Neural progenitor cell (in vitro differentiated cells): Measurements from ENCODE around the gene AGFG1.

Source experiments
- EZH2 ChIP-seq: fragments of 200-600 bp; sonication (generic); IDR thresholded peaks from 2 replicates; pipeline ENCODE4 v1.6.1; 2017; ENCODE audit warnings: antibody characterized with exemption, mild to moderate bottlenecking, moderate library complexity
- EZH2phosphoT487 ChIP-seq: fragments of 200-600 bp; sonication (generic); IDR thresholded peaks from 2 replicates; pipeline ENCODE4 v1.6.1; 2017; ENCODE audit warnings: antibody characterized with exemption
- TF ChIP-seq, protein P1 (sequence below): fragments of 200-600 bp; sonication (generic); IDR thresholded peaks from 2 replicates; pipeline ENCODE4 v1.5.1; 2017; ENCODE audit warnings: antibody characterized with exemption, mild to moderate bottlenecking

DNA sequence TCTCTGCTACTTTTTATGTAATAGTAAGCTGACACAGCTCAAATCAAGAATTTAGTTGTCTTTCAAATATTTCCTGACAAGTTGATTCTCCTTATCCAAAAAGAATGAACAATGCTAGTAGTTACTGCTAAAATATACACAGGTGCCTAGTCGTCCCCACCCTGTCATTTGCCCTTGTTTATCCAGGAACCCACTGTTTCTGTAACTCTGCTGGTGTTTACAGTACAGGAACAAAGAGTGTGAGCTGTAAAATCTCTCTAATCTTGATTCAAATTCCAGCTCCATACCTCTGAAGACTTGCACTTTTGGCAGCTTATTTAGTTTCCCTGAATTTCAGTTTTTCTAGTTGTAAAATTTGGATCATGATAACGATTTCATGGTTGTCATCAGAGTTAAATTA lies 105.6 kb downstream of the AGFG1 start:
- TF ChIP-seq, protein P1, sequence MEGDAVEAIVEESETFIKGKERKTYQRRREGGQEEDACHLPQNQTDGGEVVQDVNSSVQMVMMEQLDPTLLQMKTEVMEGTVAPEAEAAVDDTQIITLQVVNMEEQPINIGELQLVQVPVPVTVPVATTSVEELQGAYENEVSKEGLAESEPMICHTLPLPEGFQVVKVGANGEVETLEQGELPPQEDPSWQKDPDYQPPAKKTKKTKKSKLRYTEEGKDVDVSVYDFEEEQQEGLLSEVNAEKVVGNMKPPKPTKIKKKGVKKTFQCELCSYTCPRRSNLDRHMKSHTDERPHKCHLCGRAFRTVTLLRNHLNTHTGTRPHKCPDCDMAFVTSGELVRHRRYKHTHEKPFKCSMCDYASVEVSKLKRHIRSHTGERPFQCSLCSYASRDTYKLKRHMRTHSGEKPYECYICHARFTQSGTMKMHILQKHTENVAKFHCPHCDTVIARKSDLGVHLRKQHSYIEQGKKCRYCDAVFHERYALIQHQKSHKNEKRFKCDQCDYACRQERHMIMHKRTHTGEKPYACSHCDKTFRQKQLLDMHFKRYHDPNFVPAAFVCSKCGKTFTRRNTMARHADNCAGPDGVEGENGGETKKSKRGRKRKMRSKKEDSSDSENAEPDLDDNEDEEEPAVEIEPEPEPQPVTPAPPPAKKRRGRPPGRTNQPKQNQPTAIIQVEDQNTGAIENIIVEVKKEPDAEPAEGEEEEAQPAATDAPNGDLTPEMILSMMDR, result no peak
- TF ChIP-seq EZH2, result no peak
- TF ChIP-seq EZH2phosphoT487, result no peak
